Tibial artery (tissue), 4 donors: ENCODE data around the gene MGMT.

Experiments used
- DNase-seq, 2 donors: peaks; one replicate each; pipeline ENCODE4 v3.0.0-alpha.2; 2019
- H3K27ac ChIP-seq, 2 donors: fragments of 200-600 bp; sonication (generic) in 1 of 2; 1 replicate in 1 of 2; 2 replicates in 1 of 2; pipeline ENCODE4 v1.5.1; 2018 to 2019; ENCODE audit warnings: mild to moderate bottlenecking in 1 of 2
- H3K27me3 ChIP-seq, 2 donors: fragments of 200-600 bp; sonication (generic) in 1 of 2; one replicate each; pipeline versions ENCODE4 v1.5.1 to v1.6.0; 2016 to 2019
- H3K36me3 ChIP-seq, 3 donors: fragments of 200-600 bp; sonication (generic) in 2 of 3; one replicate each; pipeline ENCODE4 v1.5.1; 2016 to 2019; ENCODE audit warnings: mild to moderate bottlenecking in 2 of 3
- H3K4me1 ChIP-seq, 4 donors: fragments of 200-600 bp; sonication (generic) in 2 of 4; 1 replicate in 3 of 4; 2 replicates in 1 of 4; pipeline ENCODE4 v1.5.1; 2016 to 2019
- H3K4me3 ChIP-seq, 2 donors: fragments of 200-600 bp; sonication (generic) in 1 of 2; 1 replicate in 1 of 2; 2 replicates in 1 of 2; pipeline ENCODE4 v1.5.1; 2018 to 2019; ENCODE audit warnings: mild to moderate bottlenecking in 2 of 2
- H3K9me3 ChIP-seq, 3 donors: fragments of 200-600 bp; sonication (generic) in 1 of 3; one replicate each; pipeline ENCODE4 v1.5.1; 2016 to 2019
- CTCF ChIP-seq, 2 experiments: fragments of 200-600 bp in 1 of 2; fragments of 450-650 bp in 1 of 2; IDR thresholded peaks; one replicate each; pipeline ENCODE4 v1.5.1; 2017 to 2019; ENCODE audit warnings: antibody characterized with exemption in 2 of 2, mild to moderate bottlenecking in 1 of 2, moderate library complexity in 1 of 2
- intact Hi-C: fragments of 100-400 bp; cut with DNase I; formaldehyde crosslinking; loops from one replicate; pipeline ENCODE4 v1.15.0; 2023; ENCODE audit warnings: low total_unique reads

Gene MGMT

GRCh38 chr10:129774082-129774735, 307.2 kb downstream of the MGMT start:
- no peaks in the 10 kb centered on the region for H3K9me3 ChIP-seq
- H3K27ac ChIP-seq, result no peak overlapping the region
- no peak for TF ChIP-seq CTCF (IDR thresholded peaks at IDR 0.05)
- intact Hi-C loops, result no loop called here
- H3K36me3 ChIP-seq, result peaks cover 2 to 15% (median 7%) of the 10 kb centered on the region in 3 donors
- H3K27me3 ChIP-seq, result no peaks in the 10 kb centered on the region
- no peaks in the 10 kb centered on the region for H3K4me1 ChIP-seq
- no peak overlapping the region for H3K4me3 ChIP-seq
- peak; percentile 11 to 61 for DNase-seq

GRCh38 chr10:129774736-129775401, 307.8 kb downstream of the MGMT start:
- no peak for TF ChIP-seq CTCF (IDR thresholded peaks at IDR 0.05)
- intact Hi-C loops, result no loop called here
- Histone ChIP-seq H3K27ac (no peak overlapping the region), H3K4me3 (no peak overlapping the region), H3K9me3 (no peaks in the 10 kb centered on the region), H3K36me3 (peaks cover 0 to 9% (median under 1%) of the 10 kb centered on the region in 3 donors), H3K27me3 (no peaks in the 10 kb centered on the region), H3K4me1 (no peaks in the 10 kb centered on the region)
- DNase-seq, result peak; percentile 14 to 55

- Histone ChIP-seq H3K4me3 (no peak overlapping the region), H3K9me3 (no peaks in the 10 kb centered on the region), H3K36me3 (peaks cover 0 to under 1% (median 0%) of the 10 kb centered on the region in 3 donors), H3K27me3 (no peaks in the 10 kb centered on the region), H3K4me1 (no peaks in the 10 kb centered on the region), H3K27ac (no peak overlapping the region)
- DNase-seq, result peak; percentile 11 to 37
- intact Hi-C loops, result no loop called here
- TF ChIP-seq CTCF (IDR thresholded peaks at IDR 0.05), result no peak
Observed at GRCh38 chr10:129775681-129776080, 308.6 kb downstream of the MGMT start.

- Histone ChIP-seq H3K27me3 (no peaks in the 10 kb centered on the region), H3K36me3 (no peaks in the 10 kb centered on the region), H3K27ac (no peak overlapping the region), H3K4me1 (no peaks in the 10 kb centered on the region), H3K9me3 (no peaks in the 10 kb centered on the region), H3K4me3 (no peak overlapping the region)
- peak; percentile 11 to 45 for DNase-seq
- intact Hi-C loops, result no loop called here
- no peak for TF ChIP-seq CTCF (IDR thresholded peaks at IDR 0.05)
Observed at GRCh38 chr10:129777687-129778086, 310.6 kb downstream of the MGMT start.

GRCh38 chr10:129778571-129778970, 311.5 kb downstream of the MGMT start:
- no peaks in the 10 kb centered on the region for H3K4me1 ChIP-seq
- no peaks in the 10 kb centered on the region for H3K36me3 ChIP-seq
- H3K9me3 ChIP-seq, result no peaks in the 10 kb centered on the region
- no peak overlapping the region for H3K4me3 ChIP-seq
- TF ChIP-seq CTCF (IDR thresholded peaks at IDR 0.05), result no peak
- intact Hi-C loops, result no loop called here
- H3K27me3 ChIP-seq, result no peaks in the 10 kb centered on the region
- DNase-seq, result no peak
- H3K27ac ChIP-seq, result no peak overlapping the region
